Keratinocyte (primary cell): Measurements from ENCODE around the gene SNAP29. TPM values are rescaled to one million over a fixed set of nuclear protein-coding genes. Genes with fewer than 3 reads are reported as not detected.

Experiments used
- DNase-seq: peaks from one replicate; pipeline ENCODE4 v3.0.0-alpha.2; 2011; ENCODE audit warnings: low read depth, missing footprints, low spot score
- FAIRE-seq: peaks from 2 replicates; lab custom pipeline; 2011; peaks lifted over from hg19 to GRCh38; lab: Jason Lieb, UNC
- H2AFZ ChIP-seq: 2 replicates; pipeline ENCODE4 v1.6.0; 2012; ENCODE audit warnings: low read length, control low read depth, inconsistent platforms; ENCODE audit not compliant: control insufficient read depth
- H3K27ac ChIP-seq: 2 replicates; pipeline ENCODE4 v1.5.1; 2011; ENCODE audit warnings: low read length; ENCODE audit not compliant: control insufficient read depth, insufficient read depth
- H3K27me3 ChIP-seq: 3 replicates; pipeline ENCODE4 v1.6.0; 2011; ENCODE audit warnings: low read length; ENCODE audit not compliant: control insufficient read depth, insufficient read depth; ENCODE audit errors: extremely low read depth
- H3K36me3 ChIP-seq, 2 experiments: 2 replicates in 1 of 2; 3 replicates in 1 of 2; pipeline ENCODE4 v1.5.1; 2011; ENCODE audit warnings: low read length in 2 of 2, mild to moderate bottlenecking in 1 of 2; ENCODE audit not compliant: control insufficient read depth in 2 of 2, insufficient read depth in 2 of 2; ENCODE audit errors: extremely low read depth in 1 of 2
- H3K4me1 ChIP-seq: 3 replicates; pipeline ENCODE4 v1.5.1; 2011; ENCODE audit warnings: low read length; ENCODE audit not compliant: control insufficient read depth, insufficient read depth; ENCODE audit errors: extremely low read depth
- H3K4me2 ChIP-seq: 3 replicates; pipeline ENCODE4 v1.6.0; 2011; ENCODE audit warnings: low read depth, low read length; ENCODE audit not compliant: control insufficient read depth, insufficient read depth; ENCODE audit errors: extremely low read depth
- H3K4me3 ChIP-seq, 3 experiments: fragments of 200-600 bp in 1 of 3; sonication (generic) in 1 of 3; 2 replicates in 2 of 3; 3 replicates in 1 of 3; pipeline ENCODE4 v1.5.1; 2011 to 2016; ENCODE audit warnings: low read length in 3 of 3, mild to moderate bottlenecking in 3 of 3, control low read depth in 2 of 3, inconsistent platforms in 1 of 3, low read depth in 1 of 3, mixed read lengths in 1 of 3, mixed run types in 1 of 3, moderate library complexity in 1 of 3; ENCODE audit not compliant: control insufficient read depth in 2 of 3, insufficient read depth in 2 of 3; ENCODE audit errors: extremely low read depth in 1 of 3
- H3K79me2 ChIP-seq: 2 replicates; pipeline ENCODE4 v1.6.0; 2012; ENCODE audit warnings: low read length; ENCODE audit not compliant: control insufficient read depth, insufficient read depth
- H3K9ac ChIP-seq: 3 replicates; pipeline ENCODE4 v1.6.0; 2011; ENCODE audit warnings: low read length; ENCODE audit not compliant: control insufficient read depth, insufficient read depth; ENCODE audit errors: extremely low read depth
- H3K9me1 ChIP-seq: 3 replicates; pipeline ENCODE4 v1.6.0; 2011; ENCODE audit warnings: low read length; ENCODE audit not compliant: control insufficient read depth, insufficient read depth; ENCODE audit errors: extremely low read depth
- H3K9me3 ChIP-seq: 2 replicates; pipeline ENCODE4 v1.5.1; 2012; ENCODE audit warnings: low read depth, low read length; ENCODE audit not compliant: control insufficient read depth
- H4K20me1 ChIP-seq: 3 replicates; pipeline ENCODE4 v1.6.0; 2011; ENCODE audit warnings: low read length; ENCODE audit not compliant: control insufficient read depth, insufficient read depth; ENCODE audit errors: extremely low read depth
- CTCF ChIP-seq, 3 experiments: IDR thresholded peaks in 1 of 3; conservative IDR thresholded peaks in 1 of 3; optimal IDR thresholded peaks in 1 of 3; 2 replicates in 2 of 3; 3 replicates in 1 of 3; pipeline versions ENCODE3 to v1.5.1; 2011; ENCODE audit warnings: low read length in 3 of 3, mild to moderate bottlenecking in 3 of 3, moderate library complexity in 2 of 3, control low read depth in 1 of 3, inconsistent platforms in 1 of 3; ENCODE audit not compliant: insufficient read depth in 2 of 3; ENCODE audit errors: extremely low read depth in 1 of 3
- EZH2 ChIP-seq: IDR thresholded peaks from one replicate; pipeline ENCODE4 v1.6.1; 2012; ENCODE audit warnings: inconsistent platforms, mild to moderate bottlenecking, low read length, moderate library complexity
- dilution Hi-C: fragments of 300-500 bp; cut with MboI; formaldehyde crosslinking; loops from one replicate; pipeline ENCODE4 v1.7.0; 2020; ENCODE audit warnings: low sequenced_read_pairs; ENCODE audit not compliant: extremely low pct_ligation_motif_present
- polyA plus RNA-seq, 5 experiments: library from polyadenylated mRNA; depleted of rRNA in 3 of 5; stranded (reverse) in 3 of 5; stranded (forward) in 1 of 5; unstranded in 1 of 5; fragments of >200 nt; gene quantifications; 1 replicate in 1 of 5; 2 replicates in 3 of 5; 3 replicates in 1 of 5; pipeline versions ENCODE4 v1.2.1 to v1.2.3, GENCODE V29; 2011 to 2012; ENCODE audit warnings: missing spikeins in 2 of 5, low read depth in 1 of 5, low replicate concordance in 1 of 5

Gene SNAP29
- polyA plus RNA-seq, 1 donor (not counting 4 experiments of a cell fraction or from before 2014, with no cell fraction given) = 36.5 TPM

GRCh38 chr22:20811971-20812660 lies 46.7 kb upstream of the SNAP29 start:
- Histone ChIP-seq H4K20me1 (no peaks in the 10 kb centered on the region), H3K4me2 (no peak overlapping the region), H3K27me3 (no peaks in the 10 kb centered on the region), H3K9ac (no peak overlapping the region), H3K4me1 (peaks cover 4% of the 10 kb centered on the region), H3K9me3 (no peaks in the 10 kb centered on the region), H3K27ac (no peak overlapping the region), H3K9me1 (no peaks in the 10 kb centered on the region), H3K4me3 (no peak overlapping the region), H3K79me2 (no peaks in the 10 kb centered on the region), H3K36me3 (peaks cover 15 to 23% of the 10 kb centered on the region in 2 experiments), H2AFZ (no peak overlapping the region)
- FAIRE-seq (no peak), DNase-seq (no peak)
- dilution Hi-C loops = no loop called here
- TF ChIP-seq CTCF (optimal IDR thresholded peaks at IDR 0.05 in 1 of 3, IDR thresholded peaks at IDR 0.05 in 1 of 3, conservative IDR thresholded peaks at IDR 0.05 in 1 of 3; ENCODE audit: extremely low read depth in 1 of 3, insufficient read depth in 2 of 3, low read length in 3 of 3) (no peak), EZH2 (no peak)

GRCh38 chr22:20813056-20813455 lies 45.8 kb upstream of the SNAP29 start:
- TF ChIP-seq CTCF (optimal IDR thresholded peaks at IDR 0.05 in 1 of 3, IDR thresholded peaks at IDR 0.05 in 1 of 3, conservative IDR thresholded peaks at IDR 0.05 in 1 of 3; ENCODE audit: extremely low read depth in 1 of 3, insufficient read depth in 2 of 3, low read length in 3 of 3) (no peak), EZH2 (no peak)
- H3K9me3 ChIP-seq = no peaks in the 10 kb centered on the region
- no peak overlapping the region for H3K4me3 ChIP-seq
- no peak for DNase-seq
- no peaks in the 10 kb centered on the region for H3K79me2 ChIP-seq
- FAIRE-seq = no peak
- no peak overlapping the region for H3K9ac ChIP-seq
- no peaks in the 10 kb centered on the region for H3K4me1 ChIP-seq
- H3K4me2 ChIP-seq = no peak overlapping the region
- H4K20me1 ChIP-seq = no peaks in the 10 kb centered on the region
- dilution Hi-C loops = no loop called here
- no peak overlapping the region for H2AFZ ChIP-seq
- H3K27ac ChIP-seq = no peak overlapping the region
- peaks cover 15 to 23% of the 10 kb centered on the region in 2 experiments for H3K36me3 ChIP-seq
- H3K27me3 ChIP-seq = no peaks in the 10 kb centered on the region
- no peaks in the 10 kb centered on the region for H3K9me1 ChIP-seq
